GM11168 (cell line): ENCODE results near the gene PTH.

ENCODE experiments used
- in situ Hi-C: fragments of 300-500 bp; cut with MboI; formaldehyde crosslinking; loops from one replicate; pipeline ENCODE4 v1.12.0; 2022; ENCODE audit warnings: low sequenced_read_pairs; ENCODE audit not compliant: unreplicated experiment

The PTH gene

DNA sequence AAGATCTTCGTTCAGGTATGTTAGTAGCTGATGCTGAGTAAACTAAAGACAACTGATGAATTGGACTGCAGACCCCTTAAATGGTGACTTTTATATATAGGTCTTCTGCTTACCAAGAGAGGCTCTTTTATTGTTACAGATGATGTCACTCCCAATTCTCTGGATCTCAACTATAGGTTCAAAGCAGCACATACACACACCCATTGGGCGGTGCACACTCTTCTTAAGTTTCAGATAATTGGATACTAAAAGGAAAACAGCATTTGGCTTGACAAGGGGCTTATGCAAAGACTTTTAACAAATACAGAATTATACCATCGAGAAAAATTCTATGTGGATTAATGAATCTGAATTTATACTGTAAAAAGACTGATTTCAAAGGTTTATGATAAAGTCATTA lies at the start of gene PTH:
TSS of gene PTH (minus strand) at position 69 of the 400 bp plus-strand sequence. CDS start 3,142 bp downstream, outside the sequence.
- in situ Hi-C loops, result no loop called here

DNA sequence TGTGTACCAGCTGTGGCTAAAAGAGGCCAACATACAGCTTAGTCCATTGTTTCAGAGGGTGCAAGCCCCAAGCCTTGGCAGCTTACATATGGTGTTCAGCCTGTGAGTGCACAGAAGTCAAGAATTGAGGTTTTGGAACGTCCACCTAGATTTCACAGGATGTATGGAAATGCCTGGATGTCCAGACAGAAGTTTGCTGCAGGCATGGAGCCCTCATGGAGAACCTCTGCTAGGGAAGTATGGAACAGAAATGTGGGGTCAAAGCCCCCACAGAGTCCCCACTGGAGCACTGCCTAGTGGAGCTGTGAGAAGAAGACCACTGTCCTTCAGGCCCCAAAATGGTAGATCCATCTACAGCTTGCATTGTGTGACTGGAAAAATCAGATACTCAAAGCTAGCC lies 42.2 kb upstream of the PTH start:
- in situ Hi-C loops, result no loop called here

DNA sequence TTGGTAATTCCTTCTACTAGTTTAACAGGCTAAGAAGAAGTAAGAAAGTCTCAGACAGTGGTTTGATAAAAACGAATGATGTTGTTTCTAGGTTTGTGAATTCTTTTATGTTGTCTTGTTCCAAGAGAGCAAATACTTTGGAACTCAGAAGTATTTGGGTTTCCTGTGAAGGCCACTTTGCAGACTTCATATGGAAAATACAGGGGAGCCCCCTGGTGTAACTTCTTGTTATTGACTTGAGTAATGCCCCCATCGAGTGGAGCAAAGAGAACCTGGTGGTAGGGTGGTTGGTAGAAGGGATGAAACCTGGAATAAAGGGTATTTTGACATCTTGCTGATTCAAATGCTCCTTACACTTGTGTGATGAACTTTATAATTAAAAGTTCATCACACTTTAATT lies 40.0 kb upstream of the PTH start:
- in situ Hi-C loops, result no loop called here

DNA sequence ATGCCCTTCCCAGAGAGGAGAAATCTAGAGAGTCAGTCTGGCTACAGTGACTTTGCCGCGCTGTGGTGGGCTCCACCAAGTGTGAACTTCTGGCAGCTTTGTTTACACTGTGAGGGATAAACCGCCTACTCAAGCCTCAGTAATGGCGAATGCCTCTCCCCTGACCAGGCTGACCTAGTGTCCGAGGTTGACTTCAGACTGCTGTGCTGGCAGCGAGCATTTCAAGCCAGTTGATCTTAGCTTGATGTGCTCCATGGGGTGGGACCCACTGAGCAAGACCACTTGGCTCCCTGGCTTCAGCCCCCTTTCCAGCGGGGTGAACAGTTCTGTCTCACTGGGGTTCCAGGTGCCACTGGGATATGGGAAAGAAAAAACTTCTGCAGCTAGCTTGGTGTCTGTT lies 38.6 kb upstream of the PTH start:
- in situ Hi-C loops, result no loop called here

DNA sequence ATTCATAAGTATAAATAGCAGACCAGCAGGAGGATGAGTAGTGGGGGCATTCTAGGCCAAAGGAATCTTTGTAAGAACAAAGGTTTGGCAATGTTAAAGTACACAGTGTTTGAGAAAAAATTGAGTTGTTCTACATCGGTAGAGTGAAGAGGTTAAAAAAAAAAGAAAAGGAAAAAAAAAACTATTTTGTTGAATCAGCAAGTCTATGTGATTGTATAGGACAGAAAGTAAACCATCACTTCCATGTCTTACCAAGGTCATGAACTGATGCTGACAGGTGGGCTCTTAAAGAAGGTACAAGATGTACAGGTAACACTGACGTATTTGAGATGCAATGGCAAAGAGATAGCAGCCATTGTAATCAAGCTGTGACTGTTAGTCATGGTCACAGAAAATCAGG lies 29.5 kb upstream of the PTH start:
- in situ Hi-C loops, result no loop called here

DNA sequence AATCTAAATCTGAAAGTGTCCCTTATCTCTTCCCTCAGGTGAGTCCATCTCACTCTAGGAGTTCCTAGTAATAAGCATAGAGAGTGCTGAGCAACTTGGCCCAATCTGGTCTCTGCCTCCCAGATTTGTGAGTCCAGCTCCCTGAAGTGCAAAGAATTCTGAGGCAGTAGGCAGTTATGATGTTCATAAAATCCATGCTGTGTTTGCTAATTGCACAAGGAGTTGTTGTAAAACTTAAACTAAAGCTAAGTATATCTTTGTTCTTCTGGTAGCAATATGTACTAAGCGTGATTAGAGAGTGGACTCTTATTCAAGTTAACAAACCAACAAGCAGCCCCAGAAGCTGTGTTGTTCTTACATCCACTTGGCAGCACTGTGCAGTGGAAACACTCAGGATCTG lies 7.6 kb upstream of the PTH start:
- in situ Hi-C loops, result no loop called here

DNA sequence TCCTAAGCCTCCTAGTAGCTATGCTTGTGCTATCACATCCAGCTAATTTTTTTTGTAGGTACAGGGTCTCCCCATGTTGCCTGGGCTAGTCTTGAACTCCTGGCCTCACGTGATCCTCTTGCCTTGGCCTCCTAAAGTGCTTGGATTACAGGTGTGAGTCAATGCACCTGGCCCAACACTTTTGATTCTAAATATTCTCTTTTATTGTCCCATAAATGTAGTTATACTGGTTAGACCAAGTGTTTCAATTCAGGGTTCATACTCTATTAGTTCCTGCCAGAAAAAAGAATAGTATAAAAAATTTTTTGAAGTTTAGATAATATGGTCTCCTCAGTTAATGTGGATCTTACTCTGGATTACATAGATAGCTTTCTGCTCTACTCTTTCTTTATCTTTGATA lies 6.7 kb upstream of the PTH start:
- in situ Hi-C loops, result no loop called here

DNA sequence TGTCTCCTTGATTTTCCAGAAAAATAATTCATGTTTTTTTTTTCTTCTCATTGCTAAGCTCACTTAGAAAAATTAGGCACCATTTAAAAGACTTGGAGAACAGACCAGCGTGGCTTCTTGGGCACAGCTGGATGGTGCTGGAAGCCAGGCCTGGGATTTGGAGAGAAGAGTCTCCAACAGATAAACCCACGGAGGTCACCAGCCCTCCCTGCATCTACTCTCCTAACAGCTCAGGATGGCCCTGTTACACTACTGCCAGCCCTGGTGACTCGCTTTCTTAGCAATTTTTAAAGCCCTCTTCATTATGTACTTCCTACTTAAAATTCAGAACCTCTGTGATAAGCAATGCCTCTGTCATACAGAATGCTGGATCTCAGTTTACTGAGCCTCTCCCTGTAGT lies 1.7 kb downstream of the PTH start:
- in situ Hi-C loops, result no loop called here

DNA sequence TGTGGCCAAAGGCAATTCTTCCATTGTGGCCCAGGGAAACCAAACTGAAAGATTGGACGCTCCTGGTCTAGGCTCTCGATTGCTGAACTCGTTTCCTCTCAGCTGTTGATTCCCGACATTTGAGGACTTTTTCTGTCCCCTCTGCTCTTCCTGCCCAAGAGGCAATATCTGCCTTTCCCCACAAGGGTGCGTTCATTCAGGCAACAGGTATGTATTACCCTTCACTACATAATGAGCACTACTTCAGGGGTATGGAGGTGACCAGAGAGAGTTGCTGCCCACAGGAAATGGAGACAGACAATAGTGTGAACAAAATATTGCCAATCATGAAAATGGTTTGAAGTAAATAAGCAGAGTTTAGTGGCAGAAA lies 8.2 kb downstream of the PTH start:
- in situ Hi-C loops, result no loop called here

DNA sequence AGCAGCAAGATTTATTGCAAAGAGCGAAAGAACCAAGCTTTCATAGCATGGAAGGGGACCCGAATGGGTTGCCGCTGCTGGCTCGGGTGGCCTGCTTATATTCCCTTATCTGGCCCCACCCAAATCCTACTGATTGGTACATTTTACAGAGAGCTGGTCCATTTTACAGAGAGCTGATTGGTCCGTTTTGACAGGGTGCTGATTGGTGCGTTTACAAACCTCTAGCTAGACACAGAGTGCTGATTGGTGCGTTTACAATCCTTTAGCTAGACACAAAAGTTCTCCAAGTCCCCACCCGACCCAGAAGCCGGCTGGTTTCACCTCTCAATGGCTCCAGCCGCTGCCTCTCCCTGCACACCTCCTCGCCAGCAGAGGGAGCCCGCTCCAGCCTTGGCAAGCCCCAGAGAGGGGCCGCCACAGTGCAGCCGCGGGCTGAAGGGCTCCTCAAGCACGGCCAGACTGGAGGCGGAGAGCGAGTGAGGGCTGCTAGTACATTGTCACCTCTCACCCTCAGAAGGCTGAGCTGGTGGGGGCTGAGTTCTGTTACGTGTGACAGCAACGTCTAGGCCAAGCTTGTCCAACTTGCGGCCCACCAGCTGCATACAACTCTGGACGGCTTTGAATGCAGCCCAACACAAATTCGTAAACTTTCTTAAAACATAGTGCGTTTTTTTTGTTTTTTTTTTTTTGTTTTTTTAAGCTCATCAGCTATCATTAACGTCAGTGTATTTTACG lies 8.7 kb downstream of the PTH start:
- in situ Hi-C loops, result no loop called here

DNA sequence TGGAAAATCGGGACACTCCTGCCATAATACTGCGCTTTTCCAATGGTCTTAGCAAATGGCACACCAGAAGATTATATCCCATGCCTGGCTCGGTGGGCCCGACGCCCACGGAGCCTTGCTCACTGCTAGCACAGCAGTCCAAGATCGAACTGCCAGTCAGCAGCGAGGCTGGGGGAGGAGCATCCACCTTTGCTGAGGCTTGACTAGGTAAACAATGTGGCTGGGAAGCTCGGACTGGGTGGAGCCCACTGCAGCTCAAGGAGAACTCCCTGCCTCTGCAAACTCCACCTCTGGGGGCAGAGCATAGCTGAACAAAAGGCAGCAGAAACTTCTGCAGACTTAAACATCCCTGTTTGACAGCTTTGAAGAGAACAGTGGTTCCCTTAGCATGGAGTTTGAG lies 15.6 kb downstream of the PTH start:
- in situ Hi-C loops, result no loop called here

DNA sequence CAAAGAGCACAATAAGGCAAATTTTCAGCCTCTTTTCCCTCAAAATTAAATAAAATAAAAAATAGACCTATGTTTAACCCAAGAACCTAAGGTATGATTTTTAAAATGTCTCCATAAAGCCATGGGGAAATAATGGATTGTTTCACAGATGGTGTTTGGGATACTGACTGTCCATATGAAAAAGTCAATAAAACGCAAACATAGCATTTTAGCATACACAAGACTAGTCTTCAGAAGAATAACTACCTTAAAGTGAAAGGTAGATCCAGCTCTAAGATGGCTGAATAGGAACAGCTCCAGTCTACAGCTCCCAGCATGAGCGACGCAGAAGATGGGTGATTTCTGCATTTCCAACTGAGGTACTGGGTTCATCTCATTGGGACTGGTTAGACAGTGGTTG lies 16.1 kb downstream of the PTH start:
- in situ Hi-C loops, result no loop called here

DNA sequence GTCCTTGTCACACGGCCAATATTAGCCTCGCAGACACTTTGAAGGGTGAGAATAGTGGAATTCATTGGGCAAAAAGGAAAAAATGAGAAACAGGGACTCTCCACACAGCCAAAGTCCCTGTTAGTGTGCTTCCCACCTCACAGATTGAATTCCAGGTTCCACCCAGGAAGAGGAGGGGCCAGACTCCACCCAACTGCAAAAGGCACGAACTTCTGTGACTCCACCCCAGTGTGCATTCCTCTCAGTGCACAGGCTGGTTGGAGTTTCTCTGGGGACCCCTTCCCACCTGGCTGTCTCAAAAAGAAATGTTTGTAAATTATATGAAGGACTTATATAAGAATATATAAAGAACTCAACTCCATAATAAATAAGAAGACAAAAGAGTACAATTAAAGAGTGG lies 20.7 kb downstream of the PTH start:
- in situ Hi-C loops, result no loop called here

DNA sequence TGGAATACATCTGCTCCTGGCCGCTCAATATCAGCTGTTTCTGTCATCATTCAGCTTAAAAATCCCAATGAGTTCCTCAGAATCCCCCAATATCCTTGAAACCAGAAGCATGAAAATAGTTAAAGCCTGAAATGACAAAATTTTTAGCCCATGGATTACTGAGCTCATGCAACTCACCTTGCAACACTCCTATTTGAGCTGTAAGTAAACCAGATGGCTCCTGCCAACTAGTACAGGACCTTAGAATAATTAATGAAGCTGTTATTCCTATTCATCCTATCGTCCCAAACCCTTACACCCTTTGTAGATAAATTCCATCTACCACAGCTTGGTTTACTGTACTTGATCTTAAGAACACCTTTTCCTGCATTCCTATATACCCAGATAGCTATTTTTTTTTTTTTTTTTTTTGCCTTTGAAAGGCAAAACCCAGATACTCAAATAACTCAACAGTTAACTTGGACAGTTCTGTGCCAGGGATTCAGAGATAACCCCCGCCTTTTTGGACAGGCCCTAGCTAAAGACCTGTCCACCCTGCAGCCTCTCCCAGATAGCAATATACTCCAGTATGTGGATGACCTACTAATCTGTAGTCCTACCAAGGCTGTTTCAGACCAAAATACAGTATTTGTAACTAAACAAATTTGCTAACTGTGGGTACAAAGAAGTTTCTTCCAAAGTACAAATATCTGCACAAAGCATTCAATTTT lies 22.6 kb downstream of the PTH start:
- in situ Hi-C loops, result no loop called here

DNA sequence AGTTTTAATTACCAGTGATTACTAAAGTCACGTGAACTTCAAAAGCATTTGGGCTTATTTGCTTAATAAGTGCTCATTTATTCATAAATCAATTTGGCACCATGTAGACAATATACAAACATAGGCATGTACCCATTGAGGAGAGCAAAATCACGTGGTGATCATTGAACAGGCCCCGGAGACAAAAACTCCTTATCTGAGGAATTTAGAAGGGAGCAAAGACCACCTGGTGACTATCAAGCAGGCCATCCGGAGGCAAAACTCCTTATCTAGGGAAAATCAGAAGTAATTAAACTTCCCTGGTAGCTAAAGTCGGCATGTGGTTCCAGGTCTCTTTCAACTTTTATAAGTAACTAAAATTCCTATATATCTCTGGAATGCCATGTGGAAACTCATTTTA lies 27.0 kb downstream of the PTH start:
- in situ Hi-C loops, result no loop called here

DNA sequence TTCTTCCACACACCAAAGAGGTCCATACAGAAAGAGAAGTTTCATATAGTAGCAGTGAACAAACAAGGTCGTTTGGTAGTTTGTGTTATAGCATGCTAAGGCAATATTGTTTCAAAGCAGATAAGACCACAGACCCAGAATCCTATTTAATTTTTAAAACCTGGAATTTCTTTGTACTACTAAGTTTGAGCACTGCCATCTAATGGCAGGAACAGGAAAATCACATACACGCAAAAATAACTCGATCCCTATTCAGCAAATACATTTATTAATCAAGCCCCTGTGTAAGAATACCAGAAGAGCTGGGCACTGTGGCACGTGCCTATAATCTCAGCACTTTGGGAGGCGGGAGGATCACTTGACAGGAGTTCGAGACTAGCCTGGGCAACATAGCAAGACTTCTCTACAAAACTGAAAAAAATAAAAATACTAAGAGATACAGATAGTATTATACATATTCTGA lies 29.9 kb downstream of the PTH start:
- in situ Hi-C loops, result no loop called here

DNA sequence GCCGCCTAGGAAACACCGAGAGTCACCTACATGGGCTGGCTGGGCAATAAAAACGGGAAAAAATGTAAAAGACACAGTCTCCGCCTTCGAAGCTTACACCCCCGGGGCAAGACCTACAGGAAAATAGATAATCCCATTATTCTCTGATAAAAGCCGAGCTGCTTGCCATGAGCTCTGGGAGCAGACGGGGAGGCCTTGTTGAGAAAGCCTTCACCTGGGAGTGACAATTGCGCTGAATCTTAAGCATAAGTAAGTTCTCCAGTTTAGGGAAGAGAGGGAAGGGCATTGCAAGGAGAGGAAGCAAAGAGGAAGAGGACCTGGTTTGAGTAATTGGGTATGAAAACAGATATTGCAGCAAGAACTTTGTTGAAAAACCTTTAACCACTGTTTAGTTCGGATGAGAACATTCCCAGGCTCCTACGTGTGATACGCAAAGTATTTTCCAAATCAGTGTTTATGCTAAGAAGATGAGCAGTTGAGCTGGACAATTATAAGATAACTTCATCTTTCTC lies 32.0 kb downstream of the PTH start:
- in situ Hi-C loops, result no loop called here

DNA sequence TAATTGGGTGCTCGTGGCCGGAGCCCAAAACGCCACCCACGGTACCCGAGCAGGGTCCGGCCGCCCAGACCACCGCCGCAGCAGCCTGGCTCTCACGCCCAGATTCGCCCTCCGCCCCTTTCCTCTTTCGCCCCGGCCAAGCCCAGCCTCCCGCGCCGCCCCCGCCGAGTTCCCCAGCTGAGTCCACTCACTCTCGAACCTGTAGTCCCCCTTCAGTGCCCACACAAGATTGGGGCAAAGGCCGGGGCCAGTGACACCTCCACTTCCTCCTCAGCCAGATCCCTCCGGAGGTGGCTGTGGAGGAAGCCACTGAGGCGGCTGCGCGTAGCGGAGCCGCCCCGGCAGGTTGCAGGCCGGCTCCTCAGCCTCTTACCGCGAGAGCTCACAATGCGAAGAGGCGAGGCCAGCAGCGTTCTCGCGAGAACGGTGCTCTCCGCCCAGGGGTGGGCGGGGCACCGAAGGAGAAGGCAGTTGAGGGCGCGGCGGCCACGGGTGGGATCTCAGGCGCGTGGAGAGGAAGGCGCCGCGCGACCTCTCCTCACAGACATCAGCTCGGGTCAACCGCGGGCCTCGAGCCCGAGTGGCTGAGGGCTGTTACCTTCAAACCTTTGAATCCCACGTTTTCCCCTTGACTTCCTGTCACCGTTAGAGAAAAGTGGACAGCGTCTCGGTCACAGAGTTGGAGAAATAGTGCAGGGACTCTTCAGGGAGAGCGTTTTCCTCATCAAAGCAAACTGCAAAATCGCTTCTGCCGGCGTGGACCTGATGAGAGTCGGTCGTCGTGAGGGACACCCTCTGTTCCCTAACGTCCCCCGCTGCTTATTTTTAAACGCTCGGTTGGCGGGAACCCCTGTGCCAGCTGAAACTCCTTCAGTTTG lies 32.7 kb downstream of the PTH start, which contains the start of gene BTBD10:
TSS of gene BTBD10 (minus strand) at position 322 of the 878 bp plus-strand sequence. CDS start 18,098 bp downstream, outside the sequence.
- in situ Hi-C loops, result no loop called here

DNA sequence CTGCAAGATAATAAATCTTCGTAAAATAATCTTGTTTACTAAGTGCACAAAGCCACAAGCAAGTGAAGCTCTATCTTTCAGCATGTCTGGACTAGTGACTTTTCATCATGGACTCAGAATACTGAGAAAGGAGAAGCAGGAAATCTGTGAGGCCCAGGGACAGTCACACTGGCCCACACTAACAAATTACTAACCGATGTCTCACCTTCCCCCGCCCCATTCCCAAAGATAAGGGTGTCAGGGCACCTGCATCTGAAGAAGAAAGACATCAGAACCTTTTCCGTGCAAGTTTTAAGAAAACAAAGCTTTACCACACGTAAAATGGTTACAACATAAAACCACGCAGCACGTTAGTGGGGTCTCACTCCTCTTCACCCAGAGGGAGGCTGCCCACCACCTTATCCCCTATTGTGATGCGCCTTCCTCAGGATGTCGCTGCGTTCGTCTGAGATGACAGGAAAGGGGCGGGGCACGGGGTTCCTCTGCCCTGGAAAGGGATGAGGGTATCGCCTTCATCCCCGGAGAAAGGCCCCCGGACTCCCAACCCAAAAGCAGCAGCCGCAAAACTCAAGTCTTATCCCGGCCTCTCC lies 33.4 kb downstream of the PTH start:
- in situ Hi-C loops, result no loop called here

DNA sequence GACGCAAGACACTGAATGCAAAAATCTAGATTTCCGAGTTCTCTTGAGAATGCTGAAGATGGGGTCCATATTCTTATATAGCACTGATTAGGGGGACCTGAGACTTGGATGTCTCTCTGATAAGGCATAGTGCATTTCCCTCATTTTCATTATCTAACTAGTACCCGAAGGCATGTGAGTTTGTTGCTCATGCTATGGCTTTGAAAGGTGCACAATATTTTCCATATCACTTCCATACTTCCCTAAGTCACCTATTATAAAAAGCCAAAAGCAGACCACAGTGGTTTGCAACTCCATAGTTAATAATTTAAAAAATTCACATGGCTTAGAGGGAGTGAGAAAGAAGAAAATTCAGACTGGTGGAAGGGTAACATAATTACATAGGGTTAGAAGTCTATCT lies 34.5 kb downstream of the PTH start:
- in situ Hi-C loops, result no loop called here
